Measurements from ENCODE around the gene CMTM2.
"Not testable (repeated sequence)": the region's sequence is repeated elsewhere in the genome, so short reads cannot be mapped to it uniquely, and the experiment has no call there.

Gene CMTM2

DNA sequence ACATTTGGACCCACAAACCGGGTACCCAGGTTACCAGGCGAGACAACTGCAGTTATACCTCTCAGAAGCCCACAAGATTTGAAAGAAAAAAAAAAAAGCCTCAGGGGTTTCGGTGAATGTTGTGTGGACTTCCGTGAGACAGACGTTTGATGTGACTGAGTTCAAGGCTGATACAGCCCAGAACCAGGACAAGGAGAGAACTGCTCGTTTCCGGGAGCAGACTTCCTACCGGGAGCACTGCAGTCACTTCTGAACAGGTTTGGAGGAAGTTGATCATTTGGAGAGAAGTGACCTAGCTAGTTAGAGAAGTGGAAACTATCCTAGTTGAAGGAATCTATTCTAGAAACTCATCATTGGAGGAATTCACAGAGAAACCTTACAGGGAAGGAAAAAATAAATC is 26.0 kb upstream of the CMTM2 start:
- peak in 1 of 2 experiments; percentile 22 for DNase-seq

GRCh38 chr16:66554021-66554420 is 25.2 kb upstream of the CMTM2 start:
- DNase-seq: no peak

GRCh38 chr16:66554495-66554894 is 24.8 kb upstream of the CMTM2 start:
- no peak for DNase-seq

GRCh38 chr16:66560107-66560506 is 19.2 kb upstream of the CMTM2 start:
- DNase-seq: no peak

DNA sequence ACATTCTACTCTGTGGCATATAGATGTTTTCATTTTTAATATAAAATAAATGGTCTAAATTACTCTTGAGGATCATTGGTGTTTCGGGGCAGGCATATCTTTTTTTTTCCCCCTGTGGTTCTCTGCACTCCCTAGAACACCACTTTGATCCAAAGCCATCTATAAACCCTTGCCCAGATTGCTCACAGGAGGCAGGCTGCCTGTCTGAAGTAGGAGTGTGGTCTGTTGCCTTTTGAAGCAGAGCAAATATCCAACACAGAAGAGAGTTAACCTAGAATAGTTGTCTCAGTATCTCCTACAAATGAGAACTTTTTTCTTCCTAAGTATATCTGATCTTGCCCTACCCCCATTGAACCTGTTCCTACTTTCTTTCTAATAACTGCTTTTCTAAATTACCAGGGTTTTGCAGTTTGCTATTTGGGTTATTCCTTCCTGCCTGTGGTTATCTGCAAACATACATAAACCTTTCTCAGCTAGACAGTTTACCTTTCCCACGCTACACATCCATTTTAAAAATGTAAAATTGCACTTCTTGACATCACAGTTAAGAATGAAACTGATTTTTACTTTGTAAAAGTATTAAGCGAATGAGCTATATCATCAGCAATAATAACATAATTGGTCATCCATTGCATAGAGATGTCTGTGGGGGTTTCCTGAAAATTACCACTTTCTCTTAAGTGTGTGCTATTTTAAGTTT is 17.7 kb upstream of the CMTM2 start:
- DNase-seq: no peak

DNA sequence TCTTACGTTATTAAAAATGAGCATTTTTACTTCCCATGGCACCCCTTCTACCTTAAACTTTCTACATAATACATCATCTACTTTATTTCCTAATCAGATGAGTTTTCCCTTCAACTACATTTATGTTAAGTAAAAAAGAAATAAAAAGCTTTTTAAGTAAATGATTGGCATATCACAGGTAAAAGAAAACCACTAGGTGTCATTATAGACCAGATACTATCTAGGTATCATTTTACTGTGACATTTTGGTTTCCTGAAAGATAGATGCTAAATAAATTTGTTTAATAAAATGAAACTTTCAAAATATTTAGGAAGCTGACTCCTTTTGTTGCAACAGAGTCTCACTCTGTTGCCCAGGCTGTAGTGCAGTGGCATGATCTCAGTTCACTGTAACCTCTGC is 16.9 kb upstream of the CMTM2 start:
- no peak for DNase-seq

- no peak for DNase-seq
Measured at GRCh38 chr16:66562986-66563385, 16.3 kb upstream of the CMTM2 start.

- DNase-seq: no peak
Measured at GRCh38 chr16:66563574-66564334, 15.5 kb upstream of the CMTM2 start.

GRCh38 chr16:66566051-66566901 is 13.0 kb upstream of the CMTM2 start, which contains the start of gene CMTM1:
CMTM1 (plus strand) TSS chr16:66566439; CDS start chr16:66566514, 75 bp downstream.
- no peak for DNase-seq

- DNase-seq: not testable (repeated sequence)
Measured at GRCh38 chr16:66567270-66567669, 12.0 kb upstream of the CMTM2 start.

- no peak for DNase-seq
Measured at GRCh38 chr16:66568355-66568754, 10.9 kb upstream of the CMTM2 start.

DNA sequence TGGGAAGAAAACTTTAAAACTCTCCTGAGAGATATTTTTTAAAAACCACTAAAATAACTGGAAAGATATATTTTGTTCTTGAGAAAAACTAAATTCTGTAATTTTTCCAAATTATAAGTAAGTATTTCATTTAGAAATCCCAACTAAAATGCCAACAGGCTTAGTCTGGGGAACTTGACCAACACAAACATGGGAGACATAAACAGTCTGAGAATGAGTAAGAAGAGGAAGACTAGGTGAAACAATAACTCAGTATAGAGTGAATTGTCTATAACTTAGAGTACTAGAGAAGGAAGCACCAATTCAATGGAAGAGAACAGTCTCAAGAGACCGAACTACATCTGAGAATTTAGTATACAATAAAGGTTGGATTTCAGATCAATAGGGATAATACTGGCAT is 10.1 kb upstream of the CMTM2 start:
- no peak for DNase-seq

DNA sequence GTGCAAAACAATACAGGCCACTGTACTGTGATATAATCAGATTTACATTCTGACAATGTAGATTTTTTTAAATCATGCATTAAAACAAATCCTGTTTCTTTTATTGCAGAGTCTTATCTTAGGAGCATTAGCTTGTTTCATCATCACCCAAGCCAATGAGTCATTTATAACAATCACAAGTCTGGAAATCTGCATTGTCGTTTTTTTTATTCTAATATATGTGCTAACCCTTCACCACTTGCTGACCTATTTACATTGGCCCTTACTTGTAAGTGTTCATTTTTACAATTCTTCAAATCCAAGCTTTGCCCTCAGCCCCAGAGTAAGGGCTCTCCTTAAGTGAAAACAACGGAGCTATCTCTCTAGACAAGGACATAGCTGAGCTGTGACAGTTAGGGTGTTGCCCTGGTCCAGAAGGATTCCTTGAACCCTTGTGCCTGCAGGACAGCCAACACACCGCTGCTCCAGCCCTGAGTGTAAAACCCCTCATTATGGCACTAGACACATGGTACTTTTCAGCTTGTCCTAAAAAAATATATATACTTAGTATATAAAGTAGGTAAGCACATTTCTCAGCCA is 9.3 kb upstream of the CMTM2 start:
- DNase-seq: no peak

DNA sequence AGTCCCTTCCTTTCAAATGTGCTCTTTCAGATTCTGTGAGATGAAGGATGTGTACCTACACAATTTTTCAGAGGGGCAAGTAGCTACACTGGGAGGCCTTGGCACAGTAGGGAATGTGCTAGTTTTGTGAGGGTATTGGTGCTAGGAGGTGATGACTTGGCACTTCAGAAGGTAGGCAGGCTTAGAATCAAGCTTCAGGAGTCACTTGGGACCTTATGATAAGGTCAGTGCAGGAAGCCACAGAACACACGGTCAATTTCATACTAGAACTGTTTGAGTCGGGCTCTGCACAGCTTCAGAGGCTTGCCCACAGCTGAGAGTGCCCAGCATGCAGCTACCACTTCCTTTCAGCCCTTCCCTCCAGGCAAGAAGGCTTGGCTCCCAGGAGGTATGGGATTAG is 6.9 kb upstream of the CMTM2 start:
- no peak for DNase-seq

- no peak for DNase-seq
Measured at GRCh38 chr16:66574081-66574480, 5.2 kb upstream of the CMTM2 start.

- DNase-seq: no peak
Measured at GRCh38 chr16:66574531-66574930, 4.7 kb upstream of the CMTM2 start.

DNA sequence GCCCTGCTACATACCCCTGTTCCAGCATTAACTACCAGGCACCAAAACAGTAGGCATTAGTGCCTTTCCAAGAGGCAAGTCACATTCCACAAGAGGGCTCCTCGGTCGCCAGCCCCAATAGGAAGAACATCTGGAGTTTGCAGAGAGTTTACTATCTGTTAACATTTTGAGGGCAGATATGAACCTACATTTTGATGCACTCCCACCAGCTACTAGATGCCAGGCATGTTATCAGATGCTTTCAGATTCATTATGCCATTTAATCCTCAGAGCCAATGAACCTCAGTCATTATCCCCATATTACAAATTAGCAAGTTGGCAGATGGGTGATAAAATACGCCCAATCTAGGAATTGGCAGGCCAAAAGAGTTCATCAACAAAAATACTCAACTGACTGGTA is 4.2 kb upstream of the CMTM2 start:
- DNase-seq: no peak

- no peak for DNase-seq
Measured at GRCh38 chr16:66576296-66576695, 3.0 kb upstream of the CMTM2 start.

- DNase-seq: no peak
Measured at GRCh38 chr16:66580605-66581209, 1.4 kb downstream of the CMTM2 start.

GRCh38 chr16:66581246-66581952 is 2.1 kb downstream of the CMTM2 start:
- no peak for DNase-seq

GRCh38 chr16:66585481-66586239 is 6.4 kb downstream of the CMTM2 start:
- DNase-seq: peak; percentile 78 to 79

Data from Kasumi-1 (cell line).